Measurements from ENCODE around the gene CANT1.

GRCh38 chr17:79034931-79035485 is 25.4 kb upstream of the CANT1 start:
- TF ChIP-seq CTCF (IDR thresholded peaks at IDR 0.05) (no peak), POLR2AphosphoS5 (IDR thresholded peaks at IDR 0.05) (no peak), POLR2A (IDR thresholded peaks at IDR 0.05) (no peak)

All from breast epithelium (tissue), 3 donors.